HG02970 (cell line): ENCODE measurements around the gene ZWINT.

ENCODE experiments used
- ATAC-seq: cut with Tn5 transposase; IDR thresholded peaks from one replicate; pipeline ENCODE4 v1.9.1; 2021; ENCODE audit warnings: mild to moderate bottlenecking, moderate library complexity, moderate number of reproducible peaks; ENCODE audit not compliant: unreplicated experiment, low FRiP score

Gene ZWINT, protein sequence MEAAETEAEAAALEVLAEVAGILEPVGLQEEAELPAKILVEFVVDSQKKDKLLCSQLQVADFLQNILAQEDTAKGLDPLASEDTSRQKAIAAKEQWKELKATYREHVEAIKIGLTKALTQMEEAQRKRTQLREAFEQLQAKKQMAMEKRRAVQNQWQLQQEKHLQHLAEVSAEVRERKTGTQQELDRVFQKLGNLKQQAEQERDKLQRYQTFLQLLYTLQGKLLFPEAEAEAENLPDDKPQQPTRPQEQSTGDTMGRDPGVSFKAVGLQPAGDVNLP

DNA sequence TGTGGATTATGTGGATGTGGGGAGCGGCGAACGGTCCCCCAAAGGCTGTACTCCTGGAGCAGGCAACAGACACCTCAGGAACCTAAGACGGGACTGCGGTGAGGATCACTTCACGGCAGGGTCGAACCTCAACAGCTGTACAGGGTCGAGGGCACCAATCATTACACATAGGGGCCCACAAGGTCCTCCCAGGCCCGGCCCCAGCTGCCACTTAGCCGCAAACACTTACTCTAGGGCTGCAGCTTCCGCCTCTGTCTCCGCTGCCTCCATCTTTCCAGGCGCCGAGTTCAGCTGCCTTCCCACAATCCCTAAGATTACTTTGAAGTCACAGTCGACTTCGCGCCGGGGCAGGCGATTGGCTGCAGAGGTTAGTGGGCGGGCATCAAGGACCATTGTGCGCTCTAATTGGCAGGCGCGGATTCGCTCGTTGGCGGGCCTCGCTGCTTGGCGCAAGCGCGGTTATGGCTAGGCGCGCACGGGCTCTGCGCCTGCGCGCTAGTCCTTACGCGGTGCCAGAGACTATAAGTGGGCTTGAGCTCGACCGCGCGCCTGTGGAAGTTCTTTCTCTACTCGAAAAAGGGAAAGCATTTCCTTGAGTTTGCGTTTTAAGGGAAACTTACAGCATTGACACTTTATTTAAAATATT is at the start of gene ZWINT:
ZWINT (minus strand) TSS at position 293 of the 646 bp plus-strand sequence; CDS start at position 270, 23 bp downstream.
- peak; percentile 100 for ATAC-seq

DNA sequence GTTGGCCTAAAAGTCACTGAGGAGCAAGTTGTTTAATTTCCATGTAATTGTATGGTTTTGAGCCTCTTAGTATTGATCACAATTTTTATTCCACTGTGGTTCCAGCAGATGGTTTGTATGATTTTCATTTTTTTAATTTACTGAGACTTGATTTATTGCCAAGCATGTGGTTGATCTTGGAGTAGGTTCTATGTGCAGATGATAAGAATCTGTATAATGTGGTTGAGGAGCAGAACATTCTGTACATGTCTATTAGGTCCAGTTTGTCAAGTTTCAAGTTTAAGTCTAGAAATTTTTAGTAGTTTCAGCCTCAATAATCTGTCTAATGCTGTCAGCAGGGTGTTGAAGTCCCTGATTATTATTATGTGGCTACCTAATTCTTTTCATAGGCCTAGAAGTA is 22.7 kb upstream of the ZWINT start:
- no peak for ATAC-seq

DNA sequence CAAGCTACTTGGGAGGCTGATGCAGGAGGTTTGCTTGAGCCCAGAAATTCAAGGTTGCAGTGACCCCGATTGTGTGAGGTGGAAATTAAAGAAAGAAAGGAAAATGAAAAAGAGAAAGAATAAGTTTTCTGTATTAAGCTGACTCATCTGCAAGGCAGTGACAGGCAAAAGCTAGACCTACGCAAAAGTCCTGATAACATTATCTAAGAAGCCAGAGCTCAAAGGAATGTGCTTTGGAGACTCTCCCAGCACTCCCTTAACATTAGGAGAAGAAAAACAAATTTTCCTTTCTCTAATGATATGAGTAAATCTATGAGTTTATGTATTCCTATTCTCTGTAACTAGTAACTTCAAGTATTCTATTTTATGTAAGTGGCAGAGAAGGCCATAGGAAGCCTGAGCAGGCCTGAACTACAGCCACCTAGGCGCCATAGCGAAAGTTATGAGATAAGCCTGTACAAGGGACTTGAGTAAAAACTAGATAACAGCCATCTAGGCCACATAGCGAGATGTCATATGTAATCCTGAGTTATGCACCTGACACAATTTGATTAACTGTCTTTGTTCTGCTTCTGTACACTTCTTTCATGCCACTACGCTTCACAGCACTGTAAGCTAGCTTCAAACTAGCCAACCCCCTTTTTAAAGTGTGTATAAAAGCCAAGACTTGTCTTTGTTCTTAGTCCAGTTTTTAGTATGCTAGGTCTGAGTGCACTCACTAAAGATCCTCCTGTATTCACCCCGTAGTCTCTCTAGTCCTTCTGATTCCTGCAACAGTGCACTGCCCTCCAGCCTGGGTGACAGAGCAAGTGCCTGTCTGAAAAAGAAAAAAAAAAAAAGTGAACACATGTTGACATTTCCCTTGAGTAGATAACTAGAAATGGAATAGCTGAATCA is 9.4 kb upstream of the ZWINT start:
- ATAC-seq: no peak

DNA sequence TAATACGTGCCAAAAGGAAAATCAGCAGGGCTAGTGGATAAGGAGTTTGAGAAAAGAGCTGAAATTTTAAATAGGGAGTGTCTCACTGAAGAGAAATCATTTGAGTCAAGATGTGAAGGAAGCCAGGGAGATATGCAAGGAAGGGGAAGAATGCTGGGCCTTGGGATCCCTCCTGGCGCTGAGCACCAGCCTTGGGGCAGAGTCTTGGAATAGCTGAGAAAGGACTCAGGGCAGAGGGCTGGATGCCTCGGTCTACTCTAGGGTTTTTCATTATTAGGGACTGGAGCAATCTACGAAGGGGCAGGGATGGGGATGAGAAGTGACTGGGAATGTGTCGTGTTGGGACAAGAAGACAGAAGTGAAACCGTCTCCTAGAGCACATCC is 484 bp downstream of the ZWINT start:
- no peak for ATAC-seq

DNA sequence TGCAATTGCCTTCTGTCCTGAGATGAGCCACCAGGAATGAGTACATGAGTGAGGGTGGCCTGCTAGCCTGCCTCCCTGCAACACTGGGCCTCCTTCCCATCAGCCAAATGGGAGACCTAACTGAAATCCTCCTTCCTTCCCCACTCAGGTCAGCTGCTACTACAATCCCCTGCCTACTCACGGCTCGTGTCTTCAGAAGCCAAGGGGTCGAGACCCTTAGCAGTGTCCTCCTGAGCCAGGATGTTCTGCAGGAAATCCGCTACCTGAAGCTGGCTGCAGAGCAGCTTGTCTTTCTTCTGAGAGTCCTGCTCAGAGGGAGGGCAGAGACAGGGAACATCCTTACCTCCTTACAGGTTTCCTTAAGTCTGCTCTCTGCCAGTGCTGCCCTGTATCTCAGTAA is 1.2 kb downstream of the ZWINT start:
- ATAC-seq: no peak

DNA sequence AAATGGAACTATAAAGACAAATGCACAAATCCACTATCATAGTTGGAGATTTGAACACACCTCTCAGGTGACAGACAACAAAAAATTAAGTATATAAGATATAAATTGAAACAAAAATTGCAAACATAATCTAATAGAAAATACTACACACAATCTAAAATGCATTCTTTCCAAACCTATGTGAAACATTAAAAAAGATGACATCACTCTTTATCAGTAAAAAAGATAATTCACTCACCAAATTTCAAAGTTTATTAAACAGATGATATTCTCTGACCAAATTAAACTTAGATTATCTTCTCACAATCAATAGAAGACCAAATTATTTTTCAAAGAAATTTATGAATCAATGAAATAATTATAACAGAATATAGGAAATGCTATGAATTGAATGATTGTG is 4.0 kb downstream of the ZWINT start:
- no peak for ATAC-seq

DNA sequence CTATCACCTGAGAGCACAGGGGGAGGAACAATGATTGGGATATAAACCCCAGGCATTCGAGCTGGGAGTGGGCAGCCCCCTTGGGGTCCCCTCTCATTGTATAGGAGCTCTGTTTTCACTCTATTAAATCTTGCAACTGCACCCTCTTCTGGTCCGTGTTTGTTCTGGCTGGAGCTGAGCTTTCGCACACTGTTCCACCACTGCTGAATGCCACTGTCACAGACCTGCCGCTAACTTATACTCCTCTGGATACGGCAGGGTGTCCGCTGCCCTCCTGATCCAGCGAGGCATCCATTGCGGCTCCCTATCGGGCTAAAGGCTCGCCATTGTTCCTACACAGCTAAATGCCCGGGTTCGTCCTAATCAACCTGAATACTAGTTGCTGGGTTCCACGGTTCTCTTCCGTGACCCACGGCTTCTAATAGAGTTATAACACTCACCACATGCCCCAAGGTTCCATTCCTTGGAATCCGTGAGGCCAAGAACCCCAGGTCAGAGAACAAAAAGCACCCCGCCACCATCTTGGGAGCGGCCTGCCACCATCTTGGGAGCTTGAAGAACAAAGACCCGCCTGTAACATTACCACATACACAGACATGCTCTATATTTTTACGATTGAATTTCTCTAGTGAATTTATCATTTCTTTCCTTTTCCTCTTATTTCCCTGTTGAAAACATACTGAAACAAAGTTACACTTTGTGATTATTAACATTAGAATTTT is 9.0 kb downstream of the ZWINT start:
- ATAC-seq: no peak

DNA sequence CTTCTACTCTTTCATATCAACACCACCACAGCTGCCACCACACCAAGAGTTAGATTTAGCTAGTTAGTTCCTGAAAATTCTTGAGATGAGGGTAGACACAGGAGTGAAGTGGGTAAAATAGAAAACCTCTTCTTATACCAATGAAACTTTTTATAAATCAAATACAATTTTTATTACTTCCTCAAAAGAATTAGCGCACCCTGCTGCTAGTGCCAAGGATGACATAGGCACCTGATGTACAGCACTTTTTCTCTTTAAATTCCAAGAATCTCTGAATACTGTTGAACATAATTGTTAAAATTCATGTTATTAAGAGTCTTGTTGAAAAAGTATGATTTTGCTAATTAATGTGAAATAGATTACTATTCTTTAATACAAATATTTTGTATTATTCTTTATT is 11.4 kb downstream of the ZWINT start:
- no peak for ATAC-seq

DNA sequence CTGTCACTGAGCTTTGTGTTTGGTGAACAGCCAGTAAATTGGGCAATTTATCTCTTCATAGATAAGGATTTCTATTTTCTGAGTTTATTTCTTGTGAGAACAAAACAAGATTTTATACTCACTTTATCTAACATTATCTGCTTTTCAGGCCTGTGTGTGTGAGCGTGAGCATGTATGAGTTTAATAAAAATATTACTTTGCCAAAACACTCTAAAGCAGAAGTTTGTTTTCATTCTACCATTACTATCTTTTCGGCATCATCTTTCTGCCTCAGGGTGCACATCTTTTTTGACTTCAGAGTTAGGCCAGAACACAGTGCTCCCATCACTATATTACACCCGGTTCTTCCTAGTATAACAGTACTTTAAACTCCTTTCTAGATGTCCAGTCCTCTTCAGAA is 13.0 kb downstream of the ZWINT start:
- ATAC-seq: no peak

DNA sequence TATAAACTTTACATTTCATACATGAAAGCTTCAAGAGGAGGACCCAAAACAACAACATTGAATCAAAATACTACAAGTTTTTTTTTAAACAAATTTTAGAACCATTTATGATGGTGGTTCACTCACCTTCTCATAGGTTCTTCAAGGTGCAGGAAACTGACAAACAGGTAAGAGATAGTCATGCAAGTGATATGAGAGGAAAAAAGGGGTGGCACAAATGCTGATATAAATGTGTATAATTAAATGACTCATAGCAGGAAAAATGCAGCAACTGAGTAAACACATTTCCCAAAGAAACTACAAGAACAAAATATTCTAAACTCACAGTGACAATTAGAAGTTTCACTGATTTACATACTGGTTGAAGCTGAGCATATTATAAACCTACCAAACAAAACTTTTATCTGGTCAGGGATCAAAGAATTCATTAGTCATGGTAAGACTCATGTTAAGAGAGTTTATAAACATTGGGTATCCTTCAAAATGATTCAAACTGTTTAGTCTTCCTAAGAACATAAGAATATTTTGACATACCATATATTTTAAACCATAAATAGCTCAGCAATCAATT is 14.1 kb downstream of the ZWINT start:
- no peak for ATAC-seq

DNA sequence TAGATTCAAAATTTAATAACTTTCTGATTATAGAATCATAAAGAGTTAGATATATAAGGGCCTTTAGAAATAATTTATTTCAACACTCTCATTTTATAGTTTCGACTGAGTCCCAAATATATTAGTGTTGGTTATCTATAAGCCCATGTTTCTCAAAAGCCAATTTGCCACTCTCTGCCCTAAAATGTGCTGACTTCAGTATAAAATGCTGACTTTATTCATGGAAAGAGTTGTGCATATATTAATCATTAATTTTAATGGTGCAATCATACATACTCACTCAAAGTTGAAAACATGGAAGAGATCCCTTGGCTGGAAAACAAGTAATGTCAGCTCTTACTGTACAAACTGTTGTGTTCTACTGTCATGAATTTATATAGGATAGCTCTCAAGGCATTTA is 19.4 kb downstream of the ZWINT start:
- no peak for ATAC-seq

DNA sequence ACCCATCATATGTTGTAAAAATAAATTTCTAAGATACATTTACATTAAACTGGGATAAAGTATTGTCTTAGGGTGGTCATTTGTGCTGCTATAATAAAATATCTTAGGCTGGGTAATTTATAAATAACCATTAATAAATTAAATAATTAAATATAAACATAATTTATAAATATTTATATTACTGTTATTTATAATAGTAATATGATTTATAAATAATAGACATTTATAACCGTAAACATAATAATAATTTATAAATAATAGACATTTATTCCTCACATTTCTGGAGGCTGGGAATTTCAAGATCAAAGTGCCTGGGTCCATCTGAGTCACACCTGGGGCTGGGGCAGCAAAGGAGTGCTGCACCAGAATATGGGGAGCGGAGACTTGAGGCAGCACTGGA is 31.1 kb downstream of the ZWINT start:
- no peak for ATAC-seq

DNA sequence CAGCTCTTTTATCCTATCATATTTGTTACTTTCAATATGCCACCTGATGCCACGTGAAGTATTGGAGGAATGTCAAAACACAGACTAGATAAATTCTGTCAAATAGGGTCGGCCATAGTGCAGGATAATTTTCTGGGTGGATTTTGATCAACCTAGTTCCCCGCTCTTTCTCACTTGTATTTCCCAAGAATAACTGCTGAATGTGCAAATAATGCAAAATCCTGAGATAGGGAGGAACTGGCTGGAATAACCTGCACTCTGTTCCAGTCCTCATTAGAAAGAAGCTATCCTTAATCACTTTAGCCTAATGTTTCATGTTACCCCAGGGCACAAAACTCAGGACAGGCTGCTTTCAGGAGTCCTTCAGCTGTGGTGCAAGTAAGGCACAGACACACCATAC is 33.9 kb downstream of the ZWINT start:
- ATAC-seq: no peak

DNA sequence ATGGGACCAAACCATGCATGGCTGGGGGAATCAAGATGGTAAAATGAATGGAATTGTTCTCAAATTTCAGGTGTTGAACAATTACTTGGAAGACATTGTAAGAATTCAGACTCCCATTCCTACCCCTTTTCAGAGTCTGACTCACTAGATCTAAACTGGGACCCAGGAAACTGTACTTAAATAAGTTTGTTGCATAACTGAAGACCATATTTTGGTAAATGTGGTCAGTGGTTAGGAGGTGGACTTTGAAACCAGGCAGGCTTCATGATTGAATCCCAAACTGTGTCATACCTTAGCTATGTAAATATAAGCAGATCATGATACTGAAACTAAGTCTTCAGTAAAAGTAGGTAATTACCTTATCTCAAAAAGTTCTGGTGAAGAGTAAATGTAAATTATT is 41.7 kb downstream of the ZWINT start:
- ATAC-seq: peak; percentile 98

DNA sequence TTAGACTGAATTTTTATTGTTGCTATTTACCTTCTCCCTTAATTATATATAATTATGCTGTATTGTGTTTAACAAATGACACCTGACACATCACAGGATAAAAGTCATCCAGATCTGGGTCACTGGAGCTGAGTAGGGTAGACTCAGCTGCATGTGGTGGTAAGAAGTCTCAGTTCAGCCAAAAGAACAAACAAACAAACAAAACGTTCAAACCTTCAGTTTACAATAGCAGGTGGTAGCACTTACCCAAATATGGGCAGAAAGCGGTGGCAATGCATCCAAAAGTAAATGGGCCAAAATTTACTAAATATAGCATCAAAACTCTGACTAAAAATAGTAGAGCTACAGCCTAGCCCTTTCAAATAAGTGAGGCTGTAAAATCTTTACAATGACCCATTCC is 42.2 kb downstream of the ZWINT start:
- ATAC-seq: peak; percentile 14

DNA sequence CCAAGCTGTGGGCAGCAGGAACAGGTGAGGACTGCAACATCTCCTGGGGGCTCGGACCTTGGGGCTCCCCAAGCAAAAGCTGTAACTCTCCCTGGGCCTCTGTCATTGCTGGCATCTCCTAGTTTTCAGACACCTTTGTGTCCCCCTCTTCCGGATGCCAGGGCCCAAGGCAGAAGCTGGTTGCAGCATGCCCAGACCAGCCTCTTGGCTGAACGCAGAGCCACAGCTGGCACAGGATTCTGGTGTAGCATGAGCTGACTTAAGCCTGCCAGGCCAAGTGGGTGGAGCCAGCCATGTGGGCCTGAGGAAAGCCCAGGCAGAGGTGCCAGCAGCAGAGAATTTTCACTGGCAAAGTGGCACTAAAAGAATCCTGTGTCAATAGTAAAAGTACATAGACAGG is 43.5 kb downstream of the ZWINT start:
- ATAC-seq: no peak

DNA sequence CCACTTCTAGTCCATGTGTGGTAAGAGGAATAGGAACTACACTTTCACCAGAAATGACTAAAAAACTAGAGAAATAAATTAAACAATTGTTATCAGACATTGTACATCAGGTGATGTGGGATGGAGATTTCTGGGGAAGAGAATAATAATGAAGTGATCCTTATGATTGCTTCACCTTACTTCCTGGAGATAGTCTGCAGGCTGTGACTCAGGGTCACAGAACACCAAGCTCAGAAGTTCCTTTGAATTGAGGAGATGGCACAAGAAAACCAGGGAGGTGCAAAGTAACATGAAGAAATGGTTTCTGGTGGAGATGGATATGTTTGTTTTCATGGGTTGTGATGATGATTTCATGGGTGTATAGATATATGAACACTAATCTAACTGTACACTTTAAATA is 44.5 kb downstream of the ZWINT start:
- ATAC-seq: no peak
